ENCODE data around the gene RNF4.
"Not testable (repeated sequence)": the region's sequence is repeated elsewhere in the genome, so short reads cannot be mapped to it uniquely, and the experiment has no call there.

RNF4 gene

GRCh38 chr4:2457481-2458295, 11.2 kb upstream of the RNF4 start:
- in situ Hi-C loops (cut with MboI; ENCODE audit: low sequenced_read_pairs), result no loop called here

GRCh38 chr4:2458546-2459491, 10.1 kb upstream of the RNF4 start:
- in situ Hi-C loops (cut with MboI; ENCODE audit: low sequenced_read_pairs), result no loop called here

- in situ Hi-C loops (cut with MboI; ENCODE audit: low sequenced_read_pairs), result no loop called here
Observed at GRCh38 chr4:2459589-2460349, 9.1 kb upstream of the RNF4 start.

DNA sequence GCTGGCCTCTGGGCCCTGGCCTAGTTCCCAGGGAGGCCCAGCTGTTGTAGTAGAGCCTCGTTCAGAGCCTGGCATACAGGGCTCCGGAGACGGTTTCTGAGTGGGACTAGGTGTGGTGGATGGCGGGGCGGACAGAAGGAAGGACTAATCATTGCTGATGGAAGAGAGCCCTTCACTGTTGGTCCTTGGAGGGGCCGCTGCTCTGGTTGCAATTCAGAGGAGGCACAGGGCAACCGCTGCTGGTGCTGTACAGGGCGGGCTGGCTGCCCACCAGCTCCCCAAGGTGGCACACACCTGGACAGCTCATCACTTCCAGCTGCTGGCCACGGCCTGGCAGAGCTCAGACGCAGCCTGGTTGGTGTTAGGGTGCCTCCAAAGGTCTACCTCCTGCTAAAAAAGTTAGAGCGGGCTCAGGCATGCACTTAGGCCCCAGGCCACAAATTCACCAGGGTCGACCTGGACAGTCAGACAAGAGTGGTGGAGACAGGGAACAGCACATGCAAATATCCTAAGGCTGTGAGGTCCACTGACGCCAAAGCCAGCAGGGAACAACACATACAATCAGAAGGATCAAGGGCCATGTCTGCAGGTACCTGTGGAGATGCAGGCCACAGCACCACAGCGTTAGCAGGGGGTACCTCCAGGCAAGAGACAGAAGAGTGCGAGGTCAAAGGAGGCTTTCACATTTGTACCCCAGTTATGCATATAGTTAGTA, 7.5 kb upstream of the RNF4 start:
- in situ Hi-C loops (cut with MboI; ENCODE audit: low sequenced_read_pairs), result no loop called here

DNA sequence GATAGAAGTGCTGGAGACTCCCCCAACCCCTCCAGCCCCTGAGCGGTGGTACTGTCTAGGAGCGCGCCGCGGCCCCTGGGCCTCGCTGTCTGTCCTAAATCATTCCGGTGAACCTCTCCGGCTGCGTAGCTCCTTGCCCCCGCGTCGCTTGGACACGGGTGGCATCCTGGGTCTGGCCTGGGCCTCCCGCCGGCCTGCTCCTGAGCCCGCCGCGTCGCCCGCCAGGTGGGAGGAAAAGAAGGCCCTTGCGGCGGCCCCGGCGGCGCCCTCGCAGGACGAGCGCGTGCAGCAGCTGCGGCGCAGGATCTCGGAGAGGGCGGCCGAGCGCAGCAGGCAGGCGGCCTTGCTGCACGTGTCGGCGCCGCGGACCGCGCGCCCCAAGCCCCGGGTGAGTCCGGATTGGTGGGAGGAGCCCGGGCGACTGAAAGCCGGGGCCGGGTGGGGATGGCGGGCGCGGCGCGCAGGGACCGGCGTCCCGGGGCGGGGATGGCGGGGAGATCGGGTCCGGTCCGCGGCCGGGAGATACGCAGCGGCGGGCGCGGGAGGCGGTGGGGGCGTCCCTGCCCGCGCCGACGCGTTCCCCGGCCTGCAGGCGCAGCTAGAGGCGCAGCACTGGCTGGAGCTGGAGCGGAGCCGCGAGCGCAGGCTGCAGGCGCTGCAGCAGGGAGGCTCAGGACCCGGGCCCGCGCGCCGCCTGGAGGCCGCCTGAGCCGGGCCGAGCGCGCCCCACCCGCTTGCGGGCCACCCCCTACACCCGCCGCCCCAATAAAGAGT, 6.5 kb upstream of the RNF4 start:
- in situ Hi-C loops (cut with MboI; ENCODE audit: low sequenced_read_pairs), result no loop called here

- in situ Hi-C loops (cut with MboI; ENCODE audit: low sequenced_read_pairs), result no loop called here
Observed at GRCh38 chr4:2462992-2463762, 5.7 kb upstream of the RNF4 start.

GRCh38 chr4:2465032-2465431, 3.9 kb upstream of the RNF4 start:
- in situ Hi-C loops (cut with MboI; ENCODE audit: low sequenced_read_pairs), result no loop called here

GRCh38 chr4:2465544-2465943, 3.4 kb upstream of the RNF4 start:
- in situ Hi-C loops (cut with MboI; ENCODE audit: low sequenced_read_pairs), result not testable (repeated sequence)

GRCh38 chr4:2469192-2469984, 482 bp downstream of the RNF4 start:
- in situ Hi-C loops (cut with MboI; ENCODE audit: low sequenced_read_pairs), result no loop called here

- in situ Hi-C loops (cut with MboI; ENCODE audit: low sequenced_read_pairs), result no loop called here
Observed at GRCh38 chr4:2470791-2471190, 1.9 kb downstream of the RNF4 start.

DNA sequence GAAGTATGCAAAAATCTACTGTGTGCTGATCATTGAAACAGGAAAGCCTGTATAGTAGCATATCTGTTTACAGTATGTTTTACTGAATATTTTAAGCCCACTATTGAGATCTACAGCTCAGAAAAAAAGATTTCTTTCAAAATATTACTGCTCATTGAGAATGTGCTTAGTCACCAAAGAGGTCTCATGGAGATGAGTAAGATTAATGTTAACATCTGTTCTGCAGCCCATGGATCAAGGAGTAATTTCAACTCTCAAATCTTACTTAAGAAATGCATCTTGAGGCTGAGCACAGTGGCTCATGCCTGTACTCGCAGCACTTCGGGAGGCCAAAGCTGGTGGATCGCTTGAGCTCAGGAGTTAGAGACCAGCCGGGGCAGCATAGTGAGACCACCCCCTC, 3.3 kb downstream of the RNF4 start:
- in situ Hi-C loops (cut with MboI; ENCODE audit: low sequenced_read_pairs), result no loop called here

- in situ Hi-C loops (cut with MboI; ENCODE audit: low sequenced_read_pairs), result no loop called here
Observed at GRCh38 chr4:2478229-2478628, 9.3 kb downstream of the RNF4 start.

DNA sequence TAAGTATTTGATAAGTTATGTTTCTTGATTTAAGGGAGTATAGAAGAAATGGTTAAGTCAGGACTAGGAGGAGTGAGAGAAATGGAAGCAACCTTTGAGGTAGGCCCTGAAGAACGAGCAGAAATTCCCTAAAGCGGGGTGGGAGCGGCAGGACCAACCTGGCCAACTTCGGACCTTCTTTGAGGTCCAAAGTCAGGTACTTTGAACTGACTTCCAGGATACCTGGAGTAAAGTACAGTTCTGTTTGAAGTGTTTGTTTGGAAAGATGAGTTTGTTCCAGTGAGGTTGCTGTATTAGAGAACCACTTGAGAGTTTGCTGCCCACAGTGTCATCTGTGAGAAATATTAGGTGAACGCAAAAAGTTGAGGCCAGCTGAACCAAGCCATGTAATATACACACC, 11.7 kb downstream of the RNF4 start:
- in situ Hi-C loops (cut with MboI; ENCODE audit: low sequenced_read_pairs), result no loop called here

DNA sequence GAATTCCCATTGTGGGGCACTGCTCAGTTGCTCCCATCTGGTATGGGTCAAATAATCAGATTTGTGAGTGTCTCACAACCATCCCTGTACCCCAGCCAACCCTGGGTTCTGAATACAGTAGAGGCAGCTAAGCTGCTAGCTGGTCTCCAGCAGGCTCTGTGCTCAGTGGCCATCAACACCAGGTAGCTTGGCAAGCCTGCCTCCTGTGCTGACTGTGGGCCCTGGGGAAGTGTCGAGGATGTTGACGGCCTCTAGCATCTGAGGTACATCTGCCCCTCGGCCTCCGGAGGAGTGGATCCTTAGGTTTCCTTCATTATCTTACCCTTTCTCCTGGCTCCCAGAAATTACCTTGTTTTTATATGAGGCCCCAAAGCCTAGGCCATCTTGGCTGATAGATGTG, 13.3 kb downstream of the RNF4 start:
- in situ Hi-C loops (cut with MboI; ENCODE audit: low sequenced_read_pairs), result no loop called here

- in situ Hi-C loops (cut with MboI; ENCODE audit: low sequenced_read_pairs), result no loop called here
Observed at GRCh38 chr4:2482693-2483092, 13.8 kb downstream of the RNF4 start.

DNA sequence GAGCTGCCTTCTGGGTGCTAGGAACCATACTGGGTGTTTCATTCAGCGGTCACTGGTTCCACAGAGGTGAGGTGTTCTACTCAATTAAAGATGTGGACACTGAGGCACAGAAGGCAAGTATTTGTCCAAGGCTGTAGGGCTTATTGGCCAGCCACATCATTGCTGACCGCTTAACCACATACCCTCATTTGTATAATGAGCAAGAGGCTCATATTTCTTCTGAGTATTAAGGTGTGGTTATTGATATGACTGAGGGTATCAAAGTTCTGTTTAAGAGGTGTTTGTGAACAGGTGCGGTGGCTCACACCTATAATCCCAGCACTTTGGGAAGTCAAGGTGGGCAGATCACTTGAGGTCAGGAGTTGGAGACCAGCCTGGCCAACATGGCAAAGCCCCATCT, 14.3 kb downstream of the RNF4 start:
- in situ Hi-C loops (cut with MboI; ENCODE audit: low sequenced_read_pairs), result no loop called here

DNA sequence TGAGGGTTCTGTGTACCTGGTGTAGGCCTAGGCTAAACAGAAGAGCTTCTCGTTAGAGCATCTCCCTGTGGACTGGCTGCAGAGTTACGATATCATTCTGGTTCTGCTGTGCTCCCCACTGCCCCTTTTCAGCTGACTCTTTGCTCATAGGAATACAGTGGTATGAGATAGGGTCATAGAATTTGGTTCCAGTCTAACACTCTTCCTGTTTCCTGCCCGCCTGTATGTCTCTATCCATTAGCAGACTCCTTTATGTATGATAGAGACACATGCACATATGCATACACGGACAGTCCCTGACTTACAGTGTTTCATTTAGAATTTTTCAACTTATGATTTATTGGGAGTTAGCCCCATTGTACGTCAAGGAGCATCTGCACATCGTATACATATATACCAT, 15.3 kb downstream of the RNF4 start:
- in situ Hi-C loops (cut with MboI; ENCODE audit: low sequenced_read_pairs), result no loop called here

GRCh38 chr4:2484993-2485392, 16.1 kb downstream of the RNF4 start:
- in situ Hi-C loops (cut with MboI; ENCODE audit: low sequenced_read_pairs), result no loop called here

All from HL-60/S4 (cell line).